Hindlimb muscle (tissue), 1 donor: ENCODE results near the gene ATP1B2. TPM values are rescaled to one million over a fixed set of nuclear protein-coding genes. Genes with fewer than 3 reads are reported as not detected.
A peak's percentile ranks its signal among the peaks of the same experiment; 100 is the strongest.
"Not testable (repeated sequence)": the region's sequence is repeated elsewhere in the genome, so short reads cannot be mapped to it uniquely, and the experiment has no call there.

Source experiments
- DNase-seq: peaks from one replicate; pipeline ENCODE4 v3.0.0-alpha.2; 2013
- polyA plus RNA-seq: library from polyadenylated mRNA; unstranded; fragments of 120-200 nt; gene quantifications from one replicate; pipeline ENCODE4 v1.2.1, GENCODE V29; 2013; ENCODE audit not compliant: insufficient read length

ATP1B2 gene
- 33.8 TPM for polyA plus RNA-seq

GRCh38 chr17:7650509-7651096 lies at the start of gene ATP1B2:
TSS of gene ATP1B2 (plus strand) at chr17:7650926. CDS start at chr17:7651519, 593 bp downstream.
- DNase-seq = peak; percentile 79

- DNase-seq = no peak
These were observed 44.4 kb upstream of the ATP1B2 start for GRCh38 chr17:7606280-7606679.

GRCh38 chr17:7610641-7611040 lies 40.1 kb upstream of the ATP1B2 start:
- no peak for DNase-seq

- DNase-seq = no peak
These were observed 39.0 kb upstream of the ATP1B2 start for GRCh38 chr17:7611635-7612293.

GRCh38 chr17:7612294-7612640 lies 38.5 kb upstream of the ATP1B2 start:
- no peak for DNase-seq

- DNase-seq = no peak
These were observed 36.8 kb upstream of the ATP1B2 start for GRCh38 chr17:7613769-7614424.

GRCh38 chr17:7614425-7615264 lies 36.1 kb upstream of the ATP1B2 start, which contains the start of gene FXR2:
TSS of gene FXR2 (minus strand) at chr17:7614897. CDS start at chr17:7614532, 365 bp downstream.
- DNase-seq = peak; percentile 100

- DNase-seq = no peak
These were observed 35.4 kb upstream of the ATP1B2 start for GRCh38 chr17:7615265-7615747.

- DNase-seq = no peak
These were observed 32.1 kb upstream of the ATP1B2 start for GRCh38 chr17:7618608-7619007.

GRCh38 chr17:7620835-7621234 lies 29.9 kb upstream of the ATP1B2 start:
- no peak for DNase-seq

GRCh38 chr17:7623661-7624060 lies 27.1 kb upstream of the ATP1B2 start:
- no peak for DNase-seq

- DNase-seq = not testable (repeated sequence)
These were observed 25.0 kb upstream of the ATP1B2 start for GRCh38 chr17:7625749-7626148.

GRCh38 chr17:7626307-7626706 lies 24.4 kb upstream of the ATP1B2 start:
- no peak for DNase-seq

- no peak for DNase-seq
These were observed 23.8 kb upstream of the ATP1B2 start for GRCh38 chr17:7626956-7627249.

GRCh38 chr17:7627250-7628121 lies 23.2 kb upstream of the ATP1B2 start, which contains the start of gene SAT2:
TSS of gene SAT2 (minus strand) at chr17:7627821. CDS start at chr17:7627635, 186 bp downstream.
- DNase-seq = peak; percentile 94

- no peak for DNase-seq
These were observed 20.7 kb upstream of the ATP1B2 start, which contains the start of gene SHBG for GRCh38 chr17:7629939-7630571. TSS of gene SHBG (plus strand) at chr17:7630135. CDS start at chr17:7630173, 38 bp downstream.

GRCh38 chr17:7631398-7632380 lies 19.0 kb upstream of the ATP1B2 start:
- no peak for DNase-seq

- no peak for DNase-seq
These were observed 18.2 kb upstream of the ATP1B2 start for GRCh38 chr17:7632492-7632894.

- no peak for DNase-seq
These were observed 17.6 kb upstream of the ATP1B2 start for GRCh38 chr17:7633093-7633492.

- DNase-seq = peak; percentile 69
These were observed 16.3 kb upstream of the ATP1B2 start for GRCh38 chr17:7634384-7634783.
